WTC11 (cell line): Measurements from ENCODE around the gene QSOX2. TPM values are rescaled to one million over a fixed set of nuclear protein-coding genes. Genes with fewer than 3 reads are reported as not detected.

Experiments used
- ATAC-seq: fragments of 200-7000 bp; cut with Tn5 transposase; 2 replicates; pipeline ENCODE4 v1.10.0; 2021; ENCODE audit warnings: mild to moderate bottlenecking, moderate library complexity
- CTCF ChIA-PET: fragments of 300-600 bp; sonication (Branson Sonifier 250); formaldehyde crosslinking; loops from one replicate; lab custom pipeline; 2021; ENCODE audit warnings: antibody characterized with exemption; lab: Charles Lee
- POLR2A ChIA-PET: fragments of 350-600 bp; sonication (Branson Sonifier 250); formaldehyde crosslinking; loops from one replicate; lab custom pipeline; 2021; ENCODE audit warnings: antibody characterized with exemption; lab: Charles Lee
- DNase-seq: peaks from one replicate; pipeline ENCODE4 v3.0.0; 2021; ENCODE audit warnings: low spot score
- H3K27ac Mint-ChIP-seq: 2 replicates; pipeline ENCODE4 v1.8.0; 2021; ENCODE audit warnings: mixed read lengths
- H3K27me3 Mint-ChIP-seq: 2 replicates; pipeline ENCODE4 v1.8.0; 2021; ENCODE audit warnings: low read depth, mild to moderate bottlenecking, moderate library complexity, mixed read lengths
- H3K36me3 Mint-ChIP-seq: 2 replicates; pipeline ENCODE4 v1.8.0; 2021; ENCODE audit warnings: mixed read lengths
- H3K4me1 Mint-ChIP-seq: 2 replicates; pipeline ENCODE4 v1.8.0; 2022; ENCODE audit warnings: mixed read lengths
- H3K4me3 Mint-ChIP-seq: 2 replicates; pipeline ENCODE4 v1.8.0; 2021; ENCODE audit warnings: mild to moderate bottlenecking, moderate library complexity, mixed read lengths
- H3K9me3 Mint-ChIP-seq: 2 replicates; pipeline ENCODE4 v1.8.0; 2021; ENCODE audit warnings: mixed read lengths
- CBFB ChIP-seq: sonication (generic); formaldehyde crosslinking; IDR thresholded peaks from 2 replicates; pipeline ENCODE4 v1.8.1; 2022; ENCODE audit warnings: mild to moderate bottlenecking, low read depth, missing genetic modification reagents
- ELF4 ChIP-seq: sonication (generic); formaldehyde crosslinking; IDR thresholded peaks from 2 replicates; pipeline ENCODE4 v1.8.1; 2022; ENCODE audit warnings: low read depth, mild to moderate bottlenecking, moderate library complexity, missing genetic modification reagents
- FOXJ3 ChIP-seq: sonication (generic); formaldehyde crosslinking; IDR thresholded peaks from 2 replicates; pipeline ENCODE4 v1.9.0; 2021; ENCODE audit warnings: missing genetic modification reagents, mild to moderate bottlenecking, borderline replicate concordance
- GRHL2 ChIP-seq: fragments of 250-450 bp; sonication (Bioruptor Pico); IDR thresholded peaks from 2 replicates; pipeline ENCODE4 v1.8.0; 2022; ENCODE audit warnings: mild to moderate bottlenecking, moderate library complexity; ENCODE audit not compliant: insufficient replicate concordance, severe bottlenecking
- HMGA2 ChIP-seq: fragments of 250-450 bp; sonication (Bioruptor Pico); IDR thresholded peaks from 2 replicates; pipeline ENCODE4 v1.4.0; 2021; ENCODE audit warnings: mild to moderate bottlenecking, moderate library complexity
- JAZF1 ChIP-seq: fragments of 250-450 bp; sonication (Bioruptor Pico); IDR thresholded peaks from 2 replicates; pipeline ENCODE4 v1.9.0; 2021; ENCODE audit warnings: moderate library complexity, mild to moderate bottlenecking, inconsistent platforms
- NFE2L1 ChIP-seq: sonication (generic); formaldehyde crosslinking; IDR thresholded peaks from 2 replicates; pipeline ENCODE4 v1.8.1; 2023; ENCODE audit warnings: missing genetic modification reagents
- PRRX2 ChIP-seq: fragments of 250-450 bp; sonication (Bioruptor Pico); IDR thresholded peaks from 2 replicates; pipeline ENCODE4 v1.8.0; 2021; ENCODE audit warnings: mild to moderate bottlenecking
- ZNF219 ChIP-seq: sonication (generic); formaldehyde crosslinking; IDR thresholded peaks from 2 replicates; pipeline ENCODE4 v1.8.0; 2023; ENCODE audit warnings: missing genetic modification reagents, mild to moderate bottlenecking, borderline replicate concordance
- ZNF232 ChIP-seq: sonication (generic); formaldehyde crosslinking; IDR thresholded peaks from 2 replicates; pipeline ENCODE4 v1.8.0; 2022; ENCODE audit warnings: mild to moderate bottlenecking, missing genetic modification reagents
- ZNF263 ChIP-seq: sonication (generic); formaldehyde crosslinking; IDR thresholded peaks from 2 replicates; pipeline ENCODE4 v1.8.1; 2022; ENCODE audit warnings: low read depth, mild to moderate bottlenecking, moderate library complexity, missing genetic modification reagents
- ZNF317 ChIP-seq: sonication (generic); formaldehyde crosslinking; IDR thresholded peaks from 2 replicates; pipeline ENCODE4 v1.8.1; 2023; ENCODE audit warnings: low read depth, mild to moderate bottlenecking, moderate library complexity, missing genetic modification reagents, borderline replicate concordance
- ZNF396 ChIP-seq: fragments of 250-450 bp; sonication (Bioruptor Pico); IDR thresholded peaks from 2 replicates; pipeline ENCODE4 v1.8.0; 2021; ENCODE audit warnings: mild to moderate bottlenecking, moderate library complexity, borderline replicate concordance
- ZNF416 ChIP-seq: fragments of 250-450 bp; sonication (Bioruptor Pico); IDR thresholded peaks from 2 replicates; pipeline ENCODE4 v1.9.0; 2021; ENCODE audit warnings: mild to moderate bottlenecking, inconsistent platforms
- ZNF671 ChIP-seq: fragments of 250-450 bp; sonication (Bioruptor Pico); IDR thresholded peaks from 2 replicates; pipeline ENCODE4 v1.8.0; 2021; ENCODE audit warnings: mild to moderate bottlenecking
- total RNA-seq: library from RNA; stranded (reverse); gene quantifications from 3 replicates; pipeline ENCODE4 v1.2.3, GENCODE V29; 2021
- TF ChIP-seq, protein P1 (sequence below): sonication (generic); formaldehyde crosslinking; IDR thresholded peaks from 2 replicates; pipeline ENCODE4 v1.8.0; 2022; ENCODE audit warnings: mild to moderate bottlenecking, missing genetic modification reagents
- TF ChIP-seq, protein P2 (sequence below): fragments of 250-450 bp; sonication (Bioruptor Pico); IDR thresholded peaks from 2 replicates; pipeline ENCODE4 v2.1.2; 2022; ENCODE audit warnings: mild to moderate bottlenecking, moderate library complexity
- TF ChIP-seq, protein P3 (sequence below): sonication (generic); formaldehyde crosslinking; IDR thresholded peaks from 2 replicates; pipeline ENCODE4 v1.8.1; 2022; ENCODE audit warnings: low read depth, missing genetic modification reagents, borderline replicate concordance
- TF ChIP-seq, protein P4 (sequence below): sonication (generic); formaldehyde crosslinking; IDR thresholded peaks from 2 replicates; pipeline ENCODE4 v1.8.0; 2023; ENCODE audit warnings: mild to moderate bottlenecking, missing genetic modification reagents
- TF ChIP-seq, protein P5 (sequence below): fragments of 250-450 bp; sonication (Bioruptor Pico); IDR thresholded peaks from 2 replicates; pipeline ENCODE4 v1.9.0; 2021; ENCODE audit warnings: mild to moderate bottlenecking

QSOX2 gene
- total RNA-seq, 1 experiment from 2014 or later = 33.2 TPM

DNA sequence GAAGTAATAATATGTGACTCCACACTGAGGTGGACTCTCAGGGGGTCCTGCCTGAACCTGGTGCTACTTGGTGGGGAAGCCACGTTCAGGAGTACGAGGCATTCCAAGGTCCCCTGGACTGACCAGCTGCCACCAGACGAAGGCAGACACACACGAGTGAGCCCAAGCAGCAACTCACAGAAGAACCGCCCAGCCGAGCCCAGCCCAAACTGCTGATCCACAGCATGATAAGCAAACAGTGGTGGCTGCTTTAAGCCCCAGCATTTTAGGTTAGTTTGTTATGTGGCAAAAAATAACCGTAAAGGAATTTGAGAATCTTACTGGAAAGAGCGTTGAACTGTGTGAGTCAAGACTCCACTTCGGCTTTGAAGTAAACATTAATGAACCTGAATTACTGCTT lies 31.9 kb downstream of the QSOX2 start (continued):
- TF ChIP-seq, protein P1, sequence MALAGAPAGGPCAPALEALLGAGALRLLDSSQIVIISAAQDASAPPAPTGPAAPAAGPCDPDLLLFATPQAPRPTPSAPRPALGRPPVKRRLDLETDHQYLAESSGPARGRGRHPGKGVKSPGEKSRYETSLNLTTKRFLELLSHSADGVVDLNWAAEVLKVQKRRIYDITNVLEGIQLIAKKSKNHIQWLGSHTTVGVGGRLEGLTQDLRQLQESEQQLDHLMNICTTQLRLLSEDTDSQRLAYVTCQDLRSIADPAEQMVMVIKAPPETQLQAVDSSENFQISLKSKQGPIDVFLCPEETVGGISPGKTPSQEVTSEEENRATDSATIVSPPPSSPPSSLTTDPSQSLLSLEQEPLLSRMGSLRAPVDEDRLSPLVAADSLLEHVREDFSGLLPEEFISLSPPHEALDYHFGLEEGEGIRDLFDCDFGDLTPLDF (CRISPR knock-in tag) = no peak
- TF ChIP-seq ZNF219 (CRISPR knock-in tag) (no peak), ZNF396 (no peak), ZNF416 (no peak), GRHL2 (CRISPR knock-in tag) (no peak), ZNF317 (CRISPR knock-in tag) (no peak), FOXJ3 (CRISPR knock-in tag) (no peak), HMGA2 (CRISPR knock-in tag) (no peak), ZNF671 (no peak), CBFB (no peak), NFE2L1 (CRISPR knock-in tag) (no peak), ELF4 (CRISPR knock-in tag) (no peak), ZNF232 (CRISPR knock-in tag) (no peak)
- TF ChIP-seq, protein P2, sequence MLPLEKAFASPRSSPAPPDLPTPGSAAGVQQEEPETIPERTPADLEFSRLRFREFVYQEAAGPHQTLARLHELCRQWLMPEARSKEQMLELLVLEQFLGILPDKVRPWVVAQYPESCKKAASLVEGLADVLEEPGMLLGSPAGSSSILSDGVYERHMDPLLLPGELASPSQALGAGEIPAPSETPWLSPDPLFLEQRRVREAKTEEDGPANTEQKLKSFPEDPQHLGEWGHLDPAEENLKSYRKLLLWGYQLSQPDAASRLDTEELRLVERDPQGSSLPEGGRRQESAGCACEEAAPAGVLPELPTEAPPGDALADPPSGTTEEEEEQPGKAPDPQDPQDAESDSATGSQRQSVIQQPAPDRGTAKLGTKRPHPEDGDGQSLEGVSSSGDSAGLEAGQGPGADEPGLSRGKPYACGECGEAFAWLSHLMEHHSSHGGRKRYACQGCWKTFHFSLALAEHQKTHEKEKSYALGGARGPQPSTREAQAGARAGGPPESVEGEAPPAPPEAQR (CRISPR knock-in tag) = no peak
- TF ChIP-seq, protein P3, sequence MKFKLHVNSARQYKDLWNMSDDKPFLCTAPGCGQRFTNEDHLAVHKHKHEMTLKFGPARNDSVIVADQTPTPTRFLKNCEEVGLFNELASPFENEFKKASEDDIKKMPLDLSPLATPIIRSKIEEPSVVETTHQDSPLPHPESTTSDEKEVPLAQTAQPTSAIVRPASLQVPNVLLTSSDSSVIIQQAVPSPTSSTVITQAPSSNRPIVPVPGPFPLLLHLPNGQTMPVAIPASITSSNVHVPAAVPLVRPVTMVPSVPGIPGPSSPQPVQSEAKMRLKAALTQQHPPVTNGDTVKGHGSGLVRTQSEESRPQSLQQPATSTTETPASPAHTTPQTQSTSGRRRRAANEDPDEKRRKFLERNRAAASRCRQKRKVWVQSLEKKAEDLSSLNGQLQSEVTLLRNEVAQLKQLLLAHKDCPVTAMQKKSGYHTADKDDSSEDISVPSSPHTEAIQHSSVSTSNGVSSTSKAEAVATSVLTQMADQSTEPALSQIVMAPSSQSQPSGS (CRISPR knock-in tag) = no peak
- TF ChIP-seq, all 79 proteins: peak for 0

DNA sequence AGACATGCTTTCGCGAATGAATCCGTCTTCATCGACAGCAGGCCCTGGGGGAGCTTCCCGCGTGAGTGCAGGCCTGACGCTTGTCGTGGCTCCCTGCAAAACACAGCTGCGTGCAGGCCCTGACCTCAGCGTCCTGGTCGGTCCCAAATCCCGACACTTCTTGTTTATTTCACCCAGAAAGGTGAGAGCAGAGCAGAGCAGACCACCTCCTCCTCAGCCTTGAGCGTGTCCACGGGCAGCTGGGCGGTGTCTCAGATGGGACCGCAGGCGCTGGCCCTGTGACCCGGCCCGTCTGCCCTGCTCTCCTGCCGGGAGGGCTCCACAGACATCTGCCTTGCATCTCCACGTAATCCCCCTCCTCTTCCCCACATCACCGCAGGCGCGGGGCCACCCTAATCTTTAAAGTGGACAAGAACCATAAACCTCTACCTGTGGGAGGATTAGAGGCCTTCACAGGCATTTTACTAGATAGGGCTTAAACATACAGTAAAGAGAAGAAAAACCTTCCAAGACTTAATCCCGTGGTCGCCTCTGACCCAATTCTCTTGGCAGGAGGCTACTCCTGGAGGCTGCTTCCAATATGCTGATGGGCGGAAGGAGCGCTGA lies 33.2 kb downstream of the QSOX2 start:
- ATAC-seq = no peak
- no peaks in the 10 kb centered on the region for H3K27me3 Mint-ChIP-seq
- peaks cover 6% of the 10 kb centered on the region; the same call in 1 of the 2 replicates for H3K9me3 Mint-ChIP-seq
- no peak overlapping the region for H3K4me3 Mint-ChIP-seq
- DNase-seq = no peak
- H3K27ac Mint-ChIP-seq = no peak overlapping the region; the same call in 1 of the 2 replicates
- no peaks in the 10 kb centered on the region for H3K4me1 Mint-ChIP-seq
- peaks cover 47% of the 10 kb centered on the region for H3K36me3 Mint-ChIP-seq
- ChIA-PET POLR2A (no interaction called here), CTCF (interaction anchor here (0.7 kb wide), 1 partner anchor 237 kb away, joined by 3 read pairs; no protein-coding TSS in a partner anchor)
- no peak for TF ChIP-seq PRRX2 (CRISPR knock-in tag)
- no peak for TF ChIP-seq ZNF263 (CRISPR knock-in tag)
- no peak for TF ChIP-seq CBFB
- TF ChIP-seq ELF4 (CRISPR knock-in tag) = no peak
- TF ChIP-seq HMGA2 (CRISPR knock-in tag) = no peak
- TF ChIP-seq, protein P4, sequence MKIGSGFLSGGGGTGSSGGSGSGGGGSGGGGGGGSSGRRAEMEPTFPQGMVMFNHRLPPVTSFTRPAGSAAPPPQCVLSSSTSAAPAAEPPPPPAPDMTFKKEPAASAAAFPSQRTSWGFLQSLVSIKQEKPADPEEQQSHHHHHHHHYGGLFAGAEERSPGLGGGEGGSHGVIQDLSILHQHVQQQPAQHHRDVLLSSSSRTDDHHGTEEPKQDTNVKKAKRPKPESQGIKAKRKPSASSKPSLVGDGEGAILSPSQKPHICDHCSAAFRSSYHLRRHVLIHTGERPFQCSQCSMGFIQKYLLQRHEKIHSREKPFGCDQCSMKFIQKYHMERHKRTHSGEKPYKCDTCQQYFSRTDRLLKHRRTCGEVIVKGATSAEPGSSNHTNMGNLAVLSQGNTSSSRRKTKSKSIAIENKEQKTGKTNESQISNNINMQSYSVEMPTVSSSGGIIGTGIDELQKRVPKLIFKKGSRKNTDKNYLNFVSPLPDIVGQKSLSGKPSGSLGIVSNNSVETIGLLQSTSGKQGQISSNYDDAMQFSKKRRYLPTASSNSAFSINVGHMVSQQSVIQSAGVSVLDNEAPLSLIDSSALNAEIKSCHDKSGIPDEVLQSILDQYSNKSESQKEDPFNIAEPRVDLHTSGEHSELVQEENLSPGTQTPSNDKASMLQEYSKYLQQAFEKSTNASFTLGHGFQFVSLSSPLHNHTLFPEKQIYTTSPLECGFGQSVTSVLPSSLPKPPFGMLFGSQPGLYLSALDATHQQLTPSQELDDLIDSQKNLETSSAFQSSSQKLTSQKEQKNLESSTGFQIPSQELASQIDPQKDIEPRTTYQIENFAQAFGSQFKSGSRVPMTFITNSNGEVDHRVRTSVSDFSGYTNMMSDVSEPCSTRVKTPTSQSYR = no peak
- TF ChIP-seq, protein P5, sequence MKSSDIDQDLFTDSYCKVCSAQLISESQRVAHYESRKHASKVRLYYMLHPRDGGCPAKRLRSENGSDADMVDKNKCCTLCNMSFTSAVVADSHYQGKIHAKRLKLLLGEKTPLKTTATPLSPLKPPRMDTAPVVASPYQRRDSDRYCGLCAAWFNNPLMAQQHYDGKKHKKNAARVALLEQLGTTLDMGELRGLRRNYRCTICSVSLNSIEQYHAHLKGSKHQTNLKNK = no peak
- TF ChIP-seq JAZF1 (CRISPR knock-in tag) = no peak
- no peak for TF ChIP-seq NFE2L1 (CRISPR knock-in tag)
- TF ChIP-seq, protein P2 (CRISPR knock-in tag) = no peak
